ENCODE results near the gene CST4.
"Not testable (repeated sequence)": the region's sequence is repeated elsewhere in the genome, so short reads cannot be mapped to it uniquely, and the experiment has no call there.

CST4 gene

DNA sequence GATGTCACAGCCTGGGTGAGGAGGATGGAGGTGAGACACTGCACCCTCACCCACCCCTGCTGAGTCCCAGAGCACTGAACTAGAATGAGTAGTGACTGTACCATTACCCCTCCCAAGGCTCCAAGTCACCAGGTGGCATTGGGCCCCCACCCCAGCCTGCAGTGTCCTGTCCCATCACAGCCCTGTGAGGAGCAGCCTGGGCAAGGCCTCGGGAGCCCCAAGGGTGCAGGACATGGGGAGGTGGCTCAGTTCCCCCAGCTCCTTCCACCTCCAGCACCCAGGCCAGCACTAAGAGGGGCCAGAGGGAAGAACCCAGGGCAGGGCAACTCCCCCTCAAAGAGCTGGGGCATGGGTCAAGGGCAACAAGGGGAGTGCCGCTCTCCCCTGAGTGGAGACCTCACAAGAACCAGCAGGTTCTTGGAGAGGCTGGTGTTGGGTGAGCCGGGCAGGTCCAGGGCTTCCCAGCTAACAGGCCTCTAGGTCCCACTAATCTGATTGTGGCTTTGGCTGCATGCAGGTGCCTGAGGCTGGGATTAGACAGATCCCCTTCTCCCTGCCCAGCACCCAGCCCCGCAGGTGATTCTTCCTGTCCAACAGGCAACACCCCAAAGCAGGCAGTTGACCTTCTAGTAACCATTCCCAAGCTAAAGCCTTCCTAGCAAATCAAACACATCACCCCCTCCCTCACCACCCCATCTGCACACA is 2.6 kb downstream of the CST4 start:
- no peak for DNase-seq

DNA sequence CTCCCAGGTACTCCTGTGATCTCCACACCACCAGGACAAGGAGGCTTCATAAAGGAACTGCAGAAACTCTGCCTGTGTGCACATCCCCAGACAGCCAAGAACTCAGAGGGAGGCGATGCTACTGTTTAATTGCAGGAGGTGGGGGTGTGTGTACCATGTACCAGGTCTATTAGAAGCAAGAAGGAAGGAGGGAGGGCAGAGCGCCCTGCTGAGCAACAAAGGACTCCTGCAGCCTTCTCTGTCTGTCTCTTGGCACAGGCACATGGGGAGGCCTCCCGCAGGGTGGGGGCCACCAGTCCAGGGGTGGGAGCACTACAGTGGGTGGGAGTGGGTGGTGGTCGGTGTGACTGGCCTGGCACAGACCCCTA is 3.3 kb downstream of the CST4 start:
- not testable (repeated sequence) for DNase-seq

DNA sequence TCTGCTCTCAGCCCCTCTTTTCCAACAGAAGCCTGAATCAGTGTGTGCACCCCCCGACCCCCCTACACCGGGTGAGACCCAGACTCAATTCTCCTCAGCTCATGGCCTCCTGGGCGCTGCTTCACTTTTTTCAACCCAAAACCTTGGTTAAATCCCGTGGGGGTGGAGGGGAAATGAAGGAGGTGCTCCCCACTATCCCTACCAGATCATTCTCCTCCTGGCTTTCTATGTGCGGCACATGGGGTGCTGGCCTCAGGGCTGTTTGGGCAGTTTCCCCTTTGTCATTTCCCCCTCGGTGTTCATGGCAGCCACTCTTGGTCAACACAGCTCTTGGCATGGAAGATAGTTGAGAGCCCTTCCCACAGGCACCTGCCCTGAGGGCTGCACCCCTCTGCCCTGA is 4.6 kb downstream of the CST4 start:
- no peak for DNase-seq

DNA sequence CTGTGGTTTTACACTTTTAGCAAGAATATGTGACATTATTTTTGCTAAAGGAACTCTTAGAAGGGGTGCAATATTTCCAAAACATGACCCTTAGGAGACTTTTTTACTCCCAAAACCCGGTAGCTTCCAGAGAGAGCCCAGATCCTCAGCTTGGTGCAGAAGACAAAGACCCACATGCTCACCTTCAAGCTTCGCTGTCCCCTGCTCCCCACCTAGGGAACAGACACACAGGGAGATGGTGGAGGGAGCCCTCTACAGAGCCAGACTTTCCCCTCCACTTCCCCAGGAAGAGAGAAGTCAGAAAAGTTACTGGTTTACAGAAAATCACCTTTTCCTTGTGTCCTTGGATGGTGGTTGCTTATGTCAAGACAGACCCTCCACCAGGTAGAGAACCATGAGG is 5.0 kb downstream of the CST4 start:
- no peak for DNase-seq

DNA sequence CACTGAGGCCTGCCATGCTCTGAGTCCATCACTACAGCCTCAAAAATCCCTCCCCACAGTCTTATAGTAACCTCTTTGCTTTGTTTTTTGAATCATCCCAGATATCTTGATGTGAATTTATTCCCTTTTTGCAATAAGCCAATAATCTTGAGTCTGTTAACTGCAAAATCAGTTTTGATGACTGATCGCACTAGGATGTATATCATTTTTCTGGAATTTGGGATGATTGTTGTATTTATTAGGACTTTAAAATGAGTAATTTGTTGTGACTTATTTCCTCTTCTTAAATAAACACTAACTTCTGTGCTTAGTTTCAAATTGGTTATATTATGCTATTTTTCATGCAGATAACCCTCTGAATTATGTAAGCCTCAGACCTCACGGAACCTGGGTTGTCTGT is 5.6 kb downstream of the CST4 start:
- DNase-seq, result no peak

DNA sequence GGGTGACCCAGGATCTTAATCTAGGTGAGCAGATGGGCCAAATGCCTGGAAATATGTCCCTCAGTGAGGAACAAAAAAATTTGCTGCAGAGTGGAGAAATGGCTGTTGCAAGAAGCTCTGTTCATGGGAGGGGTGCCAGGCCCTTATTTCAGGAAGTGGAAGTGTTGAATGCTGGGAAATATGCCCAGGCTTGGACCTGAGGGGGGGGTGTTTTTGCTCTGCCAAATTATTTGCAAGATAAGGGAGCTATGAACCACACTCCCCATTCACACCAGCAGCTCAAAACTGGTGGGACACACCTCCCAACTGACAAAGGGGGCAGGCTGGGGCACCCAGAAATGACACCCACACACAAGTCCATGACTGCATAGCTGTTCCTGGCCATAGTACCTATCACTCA is 8.7 kb downstream of the CST4 start:
- no peak for DNase-seq

DNA sequence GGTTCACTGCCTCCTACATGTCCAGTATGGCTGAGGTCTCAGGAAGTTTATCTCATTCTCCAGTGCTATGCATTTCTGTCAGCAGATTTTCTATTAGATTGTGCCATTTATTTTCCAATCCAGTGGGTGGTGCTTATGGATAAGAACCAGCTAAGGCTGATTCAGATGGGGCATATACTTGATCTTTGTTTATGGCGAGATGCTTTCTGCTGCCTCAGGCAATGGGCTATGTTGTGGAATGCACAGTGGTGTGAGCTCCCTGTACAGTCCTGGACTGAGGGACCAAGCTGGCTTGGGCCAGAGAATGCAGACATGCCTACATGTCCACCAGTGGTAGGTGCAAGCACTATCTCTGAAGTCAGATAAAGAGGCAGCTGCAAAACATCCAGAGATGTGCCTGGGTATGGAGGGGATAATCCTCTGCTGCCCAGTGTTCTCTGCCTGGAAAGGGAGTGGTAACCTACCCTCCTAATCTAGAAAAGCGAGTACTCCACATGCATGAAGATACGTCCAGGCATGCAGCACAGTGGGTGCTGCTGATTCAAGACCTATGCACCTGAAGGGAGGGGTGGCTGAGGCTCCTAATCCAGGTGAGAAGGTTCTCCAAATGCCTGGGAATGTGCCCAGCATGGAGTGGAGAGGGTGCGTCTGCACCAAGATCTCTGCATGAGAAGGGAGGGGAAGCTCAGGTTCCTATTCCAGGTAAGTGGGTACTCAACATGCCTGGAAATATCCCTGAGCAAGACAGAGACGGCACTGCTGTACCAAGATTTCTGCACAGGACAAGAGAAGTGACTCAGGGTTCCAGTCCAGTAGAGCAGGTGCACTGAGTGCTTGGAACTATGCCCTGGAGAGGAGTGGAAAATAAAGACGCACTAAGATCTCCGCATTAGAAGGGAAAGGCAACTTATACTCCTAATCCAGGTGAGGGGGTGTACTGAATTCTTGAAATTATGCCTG is 9.4 kb downstream of the CST4 start:
- no peak for DNase-seq

DNA sequence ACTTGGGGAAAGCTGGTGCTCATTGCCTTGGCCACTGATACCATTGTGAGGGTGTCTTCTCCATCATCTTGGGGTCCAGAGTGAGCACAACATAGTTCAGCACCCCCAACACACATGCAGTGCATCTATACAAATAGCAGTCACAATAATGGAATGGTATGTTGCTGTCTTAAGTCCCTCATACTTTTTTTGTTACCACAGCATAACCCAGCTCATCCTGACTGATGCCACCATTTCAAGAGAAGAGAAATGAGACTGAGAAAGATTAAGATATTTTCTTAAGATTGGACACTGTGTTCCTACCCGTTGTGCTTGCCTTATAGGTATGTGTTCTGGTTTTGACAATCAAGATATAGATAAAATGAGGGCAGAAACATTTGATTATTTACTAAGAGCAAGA is 15.6 kb downstream of the CST4 start:
- no peak for DNase-seq

DNA sequence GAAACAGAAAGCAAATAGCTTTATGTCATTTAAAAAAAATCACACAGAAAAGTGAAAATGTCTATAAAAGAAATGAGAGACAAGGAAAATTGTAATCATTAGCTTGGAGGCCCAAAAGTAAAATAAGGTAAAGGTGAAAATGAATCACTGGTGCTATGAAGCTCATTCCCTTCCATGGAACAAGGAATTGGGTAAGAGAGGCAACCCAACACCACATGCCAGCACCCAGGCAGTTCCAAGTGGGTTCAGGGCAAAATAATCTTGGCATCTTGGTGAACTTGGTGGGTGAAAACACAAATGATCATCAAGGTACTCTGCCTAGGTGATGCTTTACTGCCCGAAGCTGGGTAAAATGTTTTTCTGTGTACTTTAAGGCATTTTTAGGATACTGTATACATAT is 16.7 kb downstream of the CST4 start:
- DNase-seq, result no peak

DNA sequence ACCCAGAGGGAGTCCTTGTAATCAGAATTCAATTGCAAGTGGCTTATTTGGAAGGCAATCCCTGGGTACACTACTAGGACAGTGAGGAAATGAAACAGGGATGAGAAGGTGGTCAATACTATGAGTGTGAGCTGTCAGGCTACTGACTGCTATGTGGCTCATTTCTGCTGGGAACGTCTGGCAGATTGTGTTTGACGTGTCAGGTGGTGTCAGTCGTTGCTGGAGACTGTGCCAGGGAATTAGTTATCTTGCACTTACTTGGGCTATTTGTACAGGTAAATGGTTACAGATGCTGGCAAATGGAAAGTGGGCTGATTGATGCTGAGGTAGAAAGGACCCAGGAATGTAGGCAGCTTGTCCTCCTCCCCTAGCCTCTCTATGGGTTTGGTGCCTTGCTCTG is 17.4 kb downstream of the CST4 start:
- DNase-seq, result no peak

DNA sequence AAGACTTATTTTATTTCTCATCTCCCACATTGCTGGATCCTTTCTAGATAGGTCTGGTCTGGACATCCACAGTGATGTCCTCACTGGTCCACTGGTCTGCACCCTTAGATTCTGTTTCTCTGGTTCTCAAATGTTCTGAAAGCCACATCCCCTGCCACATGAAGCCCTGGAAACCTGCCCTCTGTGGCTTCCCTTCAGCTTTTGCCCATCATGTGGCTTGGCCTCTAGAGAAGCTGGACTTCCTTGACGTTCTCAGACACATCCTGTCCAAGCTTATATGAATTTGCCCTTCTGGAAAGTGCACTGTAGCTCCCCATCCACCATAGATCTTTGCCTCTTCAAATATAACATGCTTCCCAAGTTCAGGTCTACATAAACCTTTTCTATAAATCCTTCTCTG is 18.5 kb downstream of the CST4 start:
- DNase-seq, result no peak

DNA sequence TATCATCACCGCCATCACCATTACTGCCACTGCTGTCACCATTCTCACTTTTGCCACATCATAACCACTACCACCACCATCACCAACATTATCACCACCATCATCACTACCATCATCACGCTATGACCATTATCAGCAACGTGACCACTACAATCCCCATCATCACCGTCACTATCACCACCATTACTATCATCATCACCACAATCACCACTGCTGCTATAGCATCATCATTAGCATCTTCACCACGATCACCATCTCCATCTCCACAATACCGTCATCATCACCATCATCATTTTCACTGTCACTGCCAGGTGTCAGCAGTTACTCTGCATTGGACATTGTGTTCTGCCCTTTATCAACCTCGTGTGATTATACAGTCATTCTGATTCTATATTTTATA is 19.0 kb downstream of the CST4 start:
- DNase-seq, result no peak

DNA sequence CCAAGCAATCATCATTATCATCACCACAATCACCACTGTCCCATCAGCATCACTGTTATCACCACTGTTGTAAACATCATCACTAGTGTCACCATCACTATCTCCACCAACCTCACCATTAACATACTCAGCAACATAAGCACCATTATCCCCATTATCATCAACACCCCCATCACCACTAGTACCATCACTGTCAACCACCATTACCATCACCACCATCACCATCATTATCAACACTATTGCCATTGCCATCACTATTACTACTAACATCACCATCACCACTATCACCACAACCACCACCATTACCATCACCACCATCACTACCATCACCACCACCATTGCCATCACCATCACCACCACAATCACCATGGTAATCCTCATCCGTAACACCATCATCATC is 19.5 kb downstream of the CST4 start:
- no peak for DNase-seq

DNA sequence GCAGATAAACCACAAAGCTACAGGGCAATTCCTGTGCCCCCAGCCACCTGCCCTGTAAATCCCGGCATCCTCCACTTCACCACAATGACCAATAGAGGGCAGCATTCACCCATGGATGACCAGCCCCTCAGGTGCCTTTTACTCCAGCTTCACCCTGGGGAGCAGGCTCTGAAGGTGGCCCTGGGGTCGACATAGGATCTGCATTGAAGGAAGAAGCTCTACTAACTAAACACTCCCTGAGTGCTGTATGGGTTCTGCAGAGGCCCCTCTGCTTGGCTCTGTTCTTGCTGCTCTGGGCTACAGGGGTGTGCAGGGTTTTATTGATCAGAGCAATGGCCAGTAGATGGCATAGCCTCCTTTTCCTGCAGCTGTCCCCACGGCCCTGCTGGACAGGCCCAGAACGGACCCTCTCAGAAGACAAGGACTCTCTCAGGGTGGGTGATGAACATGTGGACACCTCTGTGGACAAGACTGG is 20.3 kb downstream of the CST4 start:
- DNase-seq, result peak; percentile 4

DNA sequence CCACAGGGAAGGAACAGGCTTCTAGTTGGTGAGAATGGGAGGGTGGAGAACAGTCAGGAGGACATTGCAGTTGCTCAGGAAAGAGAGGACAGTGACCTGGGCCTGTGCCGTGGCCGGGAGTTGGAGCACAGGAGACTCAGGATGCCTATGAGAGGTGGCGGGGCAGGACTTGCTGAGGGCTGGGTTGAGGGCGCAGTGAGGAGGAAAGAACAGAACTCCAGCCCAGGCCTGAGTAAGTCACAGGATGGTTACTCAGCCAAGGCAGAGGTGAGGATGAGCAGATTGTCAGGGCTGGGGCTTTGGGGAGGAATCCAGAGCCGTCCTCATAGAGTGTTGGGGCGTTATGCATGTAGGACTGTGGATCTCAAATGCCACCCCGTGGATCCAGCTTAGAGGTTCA is 21.2 kb downstream of the CST4 start:
- DNase-seq, result no peak

DNA sequence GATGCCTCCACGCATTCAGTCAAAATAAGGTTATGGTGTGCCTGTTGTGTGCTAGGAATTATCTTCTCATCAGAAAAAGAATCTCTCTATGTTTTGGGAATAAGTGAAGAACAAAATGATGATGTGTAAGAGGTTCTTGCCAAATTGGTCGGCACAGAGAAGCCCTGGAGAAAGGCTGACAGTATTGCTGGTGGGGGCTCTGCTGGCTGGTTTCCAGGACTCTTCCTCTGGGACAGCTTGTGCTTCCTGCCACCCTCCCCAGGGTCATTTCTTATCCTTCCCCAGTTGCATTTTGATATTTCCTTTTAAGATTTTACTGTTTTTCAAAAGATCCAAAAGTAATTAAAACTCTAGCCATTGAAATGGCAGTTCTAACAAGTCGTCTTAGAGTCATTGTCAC is 22.1 kb downstream of the CST4 start:
- no peak for DNase-seq

DNA sequence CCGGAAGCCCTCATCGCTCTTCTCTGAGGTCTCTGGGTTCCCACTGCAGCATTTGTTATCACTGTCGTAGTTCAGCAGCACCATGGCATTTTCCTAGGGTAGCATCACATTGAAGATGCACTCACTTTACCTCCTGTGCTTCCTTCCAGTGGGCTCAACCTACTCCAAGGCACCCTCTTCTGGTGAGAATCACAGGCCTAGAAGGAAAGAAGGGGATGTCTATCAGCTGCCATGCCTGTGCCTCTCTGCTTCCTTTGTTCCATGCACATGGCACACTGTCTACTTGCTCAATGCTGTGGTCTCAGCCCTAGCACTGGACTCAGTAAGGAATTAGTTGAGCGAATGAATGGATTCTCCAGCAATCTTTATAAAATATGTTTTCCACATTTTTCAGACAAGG is 22.6 kb downstream of the CST4 start:
- DNase-seq, result no peak

DNA sequence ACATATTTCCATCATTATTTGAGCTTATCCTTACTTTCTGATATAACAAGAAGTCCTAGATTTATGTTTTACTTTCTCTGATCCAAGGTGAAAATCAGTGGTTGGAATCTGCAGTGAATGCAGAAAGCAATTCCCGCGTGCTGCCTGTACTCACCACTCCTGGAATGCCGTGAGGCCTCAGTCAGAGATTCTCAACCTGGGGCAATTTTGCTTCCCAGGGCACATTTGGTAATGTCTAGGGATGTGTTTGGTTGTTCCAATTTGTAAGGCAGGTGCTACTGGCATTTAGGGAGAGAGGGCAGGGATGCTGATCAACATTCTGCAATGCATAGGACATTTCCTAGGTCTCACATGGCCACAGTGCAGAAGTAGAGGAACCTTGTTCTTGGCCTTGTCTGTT is 23.9 kb downstream of the CST4 start:
- no peak for DNase-seq

DNA sequence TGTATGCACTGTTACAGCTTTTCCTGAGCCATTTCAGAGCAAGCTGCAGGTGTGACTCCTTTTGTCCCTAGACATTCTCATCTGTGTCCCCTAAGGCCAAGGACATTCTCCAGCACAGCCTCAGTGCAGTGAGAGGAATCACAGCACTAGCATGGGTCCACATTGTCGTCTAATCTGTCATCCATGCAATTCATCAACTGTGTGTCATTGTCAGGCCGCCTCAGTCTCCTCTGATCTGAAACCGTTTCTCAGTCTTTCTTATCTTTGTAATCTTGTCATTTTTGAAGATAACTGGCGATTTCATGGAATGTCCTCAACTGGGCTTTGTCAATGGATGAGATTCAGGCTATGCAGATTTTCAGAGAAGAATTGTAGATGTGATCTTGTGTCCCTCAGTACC is 24.8 kb downstream of the CST4 start:
- DNase-seq, result not testable (repeated sequence)

DNA sequence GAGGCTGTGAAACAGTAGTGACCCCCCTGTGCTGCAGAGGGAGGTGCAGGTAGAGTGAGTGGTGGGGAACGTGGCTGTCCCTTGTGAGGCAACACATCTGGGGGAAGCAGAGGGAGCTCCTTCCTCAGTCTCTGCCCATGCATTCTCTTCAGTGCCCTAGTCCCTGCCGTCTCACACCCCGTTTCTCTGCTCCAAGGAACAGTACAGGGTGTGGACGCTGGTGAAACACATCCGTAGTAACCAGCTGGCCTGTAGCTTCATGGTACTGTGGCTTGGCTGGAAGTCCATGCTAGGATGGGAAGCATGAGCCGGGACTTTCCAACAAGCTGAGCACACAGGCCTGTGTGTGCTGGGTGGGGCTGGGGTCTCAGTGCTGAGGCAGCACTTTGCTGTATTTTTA is 25.7 kb downstream of the CST4 start:
- DNase-seq, result no peak

DNA sequence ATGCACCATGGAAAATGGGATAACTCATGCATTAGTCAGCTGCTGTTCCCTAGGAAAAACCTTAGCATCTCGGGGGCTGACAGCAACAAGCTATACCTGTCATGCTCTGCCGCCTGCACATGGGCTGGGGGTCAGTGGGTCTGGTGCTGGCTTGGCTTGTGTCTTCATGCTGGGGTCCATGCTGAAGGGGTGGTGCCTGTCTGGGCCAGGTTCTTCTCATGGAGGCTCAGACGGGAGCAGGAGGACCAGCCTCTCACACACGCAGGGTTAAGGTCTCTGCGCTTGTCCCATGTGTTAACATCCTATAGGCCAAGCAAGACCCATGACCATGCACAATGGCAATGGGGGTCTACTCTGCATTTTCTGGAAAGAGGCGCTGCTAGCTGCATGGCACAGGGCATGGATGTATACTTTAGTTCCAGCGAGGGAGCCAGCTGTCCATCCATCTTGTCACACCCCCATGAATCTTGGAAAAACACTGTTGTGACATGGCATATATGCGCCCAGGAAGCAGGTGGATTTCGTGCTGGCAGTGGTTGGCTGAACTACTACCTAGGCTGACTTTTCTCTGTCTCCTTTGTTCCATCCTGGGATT is 26.5 kb downstream of the CST4 start:
- no peak for DNase-seq

DNA sequence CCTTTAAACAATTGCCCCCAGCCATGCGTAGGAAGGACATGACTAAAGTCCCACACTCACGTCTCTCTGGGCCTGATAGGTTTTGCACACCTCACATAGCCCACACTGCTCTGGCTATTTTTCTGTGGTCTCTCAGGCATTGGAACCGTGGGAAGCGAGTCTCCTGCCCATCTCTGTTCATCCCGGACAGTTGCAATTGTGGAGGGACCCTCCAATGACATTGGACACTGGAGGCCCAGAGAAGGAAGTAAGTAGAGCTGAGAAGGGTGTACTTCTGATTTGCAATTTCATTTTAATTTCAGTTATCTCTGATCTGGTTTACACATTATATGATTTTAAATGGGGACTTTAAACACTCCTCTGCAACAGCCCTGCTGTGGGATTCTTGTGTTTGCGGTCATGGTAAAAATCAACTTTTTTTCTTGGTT is 27.8 kb downstream of the CST4 start:
- DNase-seq, result no peak

DNA sequence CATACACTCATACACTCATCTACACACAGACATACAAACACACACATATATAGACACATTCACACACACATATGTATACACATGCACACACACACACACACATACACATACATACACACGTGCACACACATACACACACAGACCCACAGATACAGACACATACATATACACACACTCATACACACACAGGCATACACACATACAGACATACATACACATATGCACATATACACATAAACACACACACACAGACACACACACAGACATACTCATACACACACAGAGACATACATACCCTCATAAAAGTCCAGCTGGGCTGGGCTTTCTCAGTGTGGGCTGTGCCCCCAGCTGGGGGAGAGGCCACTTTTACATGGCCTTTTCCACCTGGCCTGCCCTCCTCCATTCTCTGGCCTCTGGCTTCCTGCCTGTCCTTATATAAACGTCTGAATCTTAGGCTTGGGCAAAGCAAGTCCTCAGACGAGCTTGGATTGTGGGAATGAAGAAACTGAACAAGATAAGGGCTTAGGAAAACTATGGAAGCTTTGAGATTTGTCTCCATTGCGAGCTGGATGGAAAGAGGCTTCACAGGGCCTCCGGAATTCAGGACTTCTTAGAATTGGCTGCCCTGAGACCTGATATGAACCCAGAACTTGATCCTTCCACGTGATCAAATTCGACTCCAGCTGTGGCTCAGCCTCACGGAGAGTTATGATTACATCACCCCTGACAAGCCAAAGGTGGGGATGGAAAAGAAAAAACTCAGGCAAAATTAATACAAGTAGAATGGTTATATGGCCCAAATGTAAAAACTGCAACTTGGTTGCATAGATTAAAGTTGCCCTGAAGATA is 28.6 kb downstream of the CST4 start:
- no peak for DNase-seq

Data from NCI-H510A treated with DMSO at 0.1 percent for 48 hours (cell line).